T-helper 1 cell treated with Interleukin-12 subunit alpha and Interleukin-12 subunit beta and Interleukin-4 antibody, amounts not matched to agents 30 ng/mL and 1 ng/mL, for 36 hours (primary cell): ENCODE data around the gene MTG1. TPM values are rescaled to one million over a fixed set of nuclear protein-coding genes. Genes with fewer than 3 reads are reported as not detected.

Experiments
- intact Hi-C: fragments of 100-400 bp; cut with micrococcal nuclease; formaldehyde crosslinking; loops from one replicate; pipeline ENCODE4 v1.15.1; 2024
- total RNA-seq: library from RNA; stranded (reverse); gene quantifications from 2 replicates; pipeline ENCODE4 v1.2.3, GENCODE V29; 2022

MTG1 gene
- total RNA-seq, result 51.7 and 56.0 TPM in 2 replicates

- intact Hi-C loops, result loop anchor here (1.0 to 5.0 kb wide), 6 partner anchors 15 to 1062 kb away; partner anchors contain the start of genes ECHS1, FUOM, LRRC27 and PAOX
Observed at GRCh38 chr10:133394064-133394663, at the start of gene MTG1. MTG1 (plus strand) TSS chr10:133394157; CDS start chr10:133394221, 64 bp downstream.

GRCh38 chr10:133344236-133344635, 49.7 kb upstream of the MTG1 start:
- intact Hi-C loops, result no loop called here

DNA sequence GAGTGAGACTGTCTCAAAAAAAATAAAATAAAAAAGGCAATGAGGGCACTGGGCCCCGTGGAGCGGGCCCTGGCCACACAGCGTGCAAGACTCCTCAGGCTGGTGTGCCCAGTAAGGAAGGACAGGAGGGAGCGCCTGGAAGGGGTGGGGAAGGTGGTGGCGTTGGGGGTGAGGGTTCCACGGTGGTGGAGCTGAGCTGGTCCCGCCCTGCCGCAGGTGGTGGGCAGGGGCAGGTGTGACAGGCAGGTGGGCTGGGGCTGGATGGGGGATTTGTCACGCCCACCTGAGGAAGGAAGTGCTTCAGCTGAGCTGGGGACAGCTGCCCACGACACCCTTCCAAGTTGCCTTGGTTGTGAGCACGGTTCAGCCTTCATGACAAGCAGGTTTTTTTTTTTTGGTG, 47.5 kb upstream of the MTG1 start:
- intact Hi-C loops, result no loop called here

- intact Hi-C loops, result no loop called here
Observed at GRCh38 chr10:133347710-133348517, 46.0 kb upstream of the MTG1 start.

DNA sequence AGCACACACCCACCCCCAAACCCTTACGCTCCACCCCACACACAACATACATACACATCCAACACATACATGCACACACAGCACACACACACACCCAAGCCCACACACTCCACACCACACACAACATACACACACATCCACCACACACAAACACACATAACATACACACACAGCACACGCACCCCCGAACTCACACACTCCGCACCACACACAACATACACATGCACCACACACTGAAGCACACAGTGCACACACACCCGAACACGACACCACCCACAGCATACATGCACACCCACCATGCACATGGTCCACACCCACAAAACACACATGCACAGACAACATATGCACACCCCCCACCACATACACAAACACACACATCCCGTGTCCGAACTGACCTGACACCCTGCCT, 44.8 kb upstream of the MTG1 start:
- intact Hi-C loops, result no loop called here

GRCh38 chr10:133349577-133350011, 44.4 kb upstream of the MTG1 start:
- intact Hi-C loops, result no loop called here

DNA sequence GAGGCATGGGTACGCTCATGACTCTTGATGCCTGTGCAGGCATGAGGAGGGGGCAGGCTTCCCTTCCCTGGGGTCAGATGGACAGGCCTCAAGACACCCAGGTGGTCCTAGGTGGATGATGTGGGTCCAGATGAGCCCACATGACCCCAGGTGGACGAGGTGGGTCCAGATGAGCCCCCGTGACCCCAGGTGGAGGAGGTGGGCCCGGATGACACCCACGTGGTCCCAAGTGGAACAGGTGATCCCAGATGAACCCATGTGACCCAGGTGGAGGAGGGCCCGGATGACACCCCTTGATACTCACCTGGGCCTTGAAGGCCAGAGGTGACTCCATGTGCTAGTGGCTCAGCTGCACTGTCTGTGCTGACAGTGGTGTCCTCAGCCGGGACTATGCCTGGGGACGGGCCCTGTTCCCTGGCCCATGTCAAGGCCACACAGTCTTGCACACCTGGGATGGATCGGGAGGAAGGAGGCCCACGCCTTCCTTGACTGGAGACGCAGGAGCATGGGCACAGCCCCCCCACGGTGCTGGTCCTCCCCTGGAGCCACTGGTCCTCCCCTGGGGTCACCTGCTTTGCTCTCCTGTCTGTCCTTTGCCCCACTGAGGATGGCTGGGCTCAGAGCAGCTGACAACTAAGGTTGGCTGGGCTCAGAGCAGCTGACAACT, 43.5 kb upstream of the MTG1 start:
- intact Hi-C loops, result no loop called here

DNA sequence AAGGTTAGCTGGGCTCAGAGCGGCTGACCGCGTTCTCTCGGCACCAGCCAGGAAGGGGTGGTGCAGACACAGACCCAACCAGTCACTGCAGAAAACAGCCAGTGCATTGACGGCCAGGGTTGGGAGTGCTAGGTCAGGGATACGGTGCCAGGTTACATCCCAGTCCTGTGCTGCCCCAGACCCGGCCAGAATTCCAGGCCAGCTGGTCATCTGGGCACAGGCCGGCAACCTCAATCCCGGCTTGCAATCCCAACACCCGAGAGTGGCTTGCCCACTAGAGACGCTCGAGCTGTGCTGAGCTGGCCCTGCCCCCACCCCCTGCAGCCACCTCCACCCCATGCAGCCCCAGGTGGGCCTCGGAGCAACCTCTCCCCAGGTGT, 43.0 kb upstream of the MTG1 start:
- intact Hi-C loops, result no loop called here

GRCh38 chr10:133351408-133352318, 42.3 kb upstream of the MTG1 start:
- intact Hi-C loops, result no loop called here

DNA sequence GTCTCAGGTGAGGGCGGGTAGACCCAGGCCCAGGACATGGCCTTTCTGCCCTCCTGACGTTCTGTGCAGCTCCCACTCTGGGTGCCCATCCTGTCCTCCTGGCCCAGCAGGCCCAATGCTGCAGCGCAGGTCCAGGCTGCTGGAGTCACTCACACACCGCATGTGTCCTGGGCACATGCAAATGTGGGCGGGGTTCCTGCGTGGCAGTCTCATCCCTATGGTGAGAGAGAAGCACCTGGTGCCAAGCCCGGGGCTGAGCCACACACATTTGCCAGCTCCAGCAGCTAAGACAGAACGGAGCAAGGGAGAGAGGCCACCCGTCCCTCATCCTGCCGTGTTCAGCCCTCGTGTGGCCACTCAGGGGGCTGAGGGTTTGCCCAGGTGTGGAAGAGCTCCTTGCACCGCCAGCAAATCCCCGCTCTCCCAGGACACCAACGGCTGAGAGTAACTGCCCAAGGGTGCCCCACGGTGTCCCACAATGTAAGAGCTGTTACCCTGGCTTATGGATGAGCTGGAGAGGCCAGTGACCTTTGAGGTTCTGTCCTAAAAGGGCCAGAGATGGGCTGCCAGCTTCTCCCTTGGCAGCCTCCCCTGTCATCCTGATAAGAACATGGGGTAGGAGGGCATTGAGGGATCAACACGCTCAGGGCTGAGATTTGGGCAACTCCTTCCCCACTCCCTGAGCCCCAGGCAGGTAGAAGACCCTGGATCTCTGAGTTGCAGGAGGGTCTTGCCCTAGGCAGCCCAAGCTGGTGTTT, 40.6 kb upstream of the MTG1 start:
- intact Hi-C loops, result no loop called here

DNA sequence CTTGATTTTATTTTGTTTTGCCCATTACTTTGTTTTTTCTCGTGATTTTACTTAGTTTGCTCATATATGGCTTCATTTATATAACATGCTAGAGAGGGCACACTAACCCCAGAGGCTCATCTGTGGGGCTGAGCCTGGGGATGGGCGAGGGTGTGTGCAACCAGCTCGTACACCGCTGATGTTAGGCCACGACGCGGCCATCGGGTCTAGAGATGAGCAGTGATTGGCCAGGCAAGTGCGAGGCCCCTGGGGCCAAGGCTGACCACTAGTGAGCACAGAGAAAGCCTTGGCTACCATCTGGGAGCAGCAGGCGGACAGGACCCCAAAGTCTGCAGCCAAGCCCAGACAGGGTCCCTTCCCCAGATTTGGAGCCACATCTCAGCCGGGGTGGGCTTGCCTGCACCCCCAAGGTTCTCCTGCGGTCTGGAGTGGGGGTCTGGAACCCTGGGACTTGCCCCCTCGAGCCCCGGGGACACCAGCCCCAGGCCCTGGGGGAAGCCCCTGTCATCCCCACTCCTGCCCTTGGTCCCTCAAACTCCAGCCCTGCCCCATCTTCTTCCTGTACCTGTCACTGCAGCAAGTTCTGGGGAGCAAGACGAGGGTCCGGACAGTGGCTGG, 39.9 kb upstream of the MTG1 start:
- intact Hi-C loops, result no loop called here

- intact Hi-C loops, result loop anchor here (5.0 kb wide), 1 partner anchor 1167 kb away; the partner anchor contains the start of gene DPYSL4
Observed at GRCh38 chr10:133354672-133355240, 39.2 kb upstream of the MTG1 start.

GRCh38 chr10:133355266-133355665, 38.7 kb upstream of the MTG1 start:
- intact Hi-C loops, result loop anchor here (5.0 kb wide), 1 partner anchor 1168 kb away; the partner anchor contains the start of gene DPYSL4

- intact Hi-C loops, result loop anchor here (5.0 kb wide), 1 partner anchor 1169 kb away; the partner anchor contains the start of gene DPYSL4
Observed at GRCh38 chr10:133355991-133356390, 38.0 kb upstream of the MTG1 start.

DNA sequence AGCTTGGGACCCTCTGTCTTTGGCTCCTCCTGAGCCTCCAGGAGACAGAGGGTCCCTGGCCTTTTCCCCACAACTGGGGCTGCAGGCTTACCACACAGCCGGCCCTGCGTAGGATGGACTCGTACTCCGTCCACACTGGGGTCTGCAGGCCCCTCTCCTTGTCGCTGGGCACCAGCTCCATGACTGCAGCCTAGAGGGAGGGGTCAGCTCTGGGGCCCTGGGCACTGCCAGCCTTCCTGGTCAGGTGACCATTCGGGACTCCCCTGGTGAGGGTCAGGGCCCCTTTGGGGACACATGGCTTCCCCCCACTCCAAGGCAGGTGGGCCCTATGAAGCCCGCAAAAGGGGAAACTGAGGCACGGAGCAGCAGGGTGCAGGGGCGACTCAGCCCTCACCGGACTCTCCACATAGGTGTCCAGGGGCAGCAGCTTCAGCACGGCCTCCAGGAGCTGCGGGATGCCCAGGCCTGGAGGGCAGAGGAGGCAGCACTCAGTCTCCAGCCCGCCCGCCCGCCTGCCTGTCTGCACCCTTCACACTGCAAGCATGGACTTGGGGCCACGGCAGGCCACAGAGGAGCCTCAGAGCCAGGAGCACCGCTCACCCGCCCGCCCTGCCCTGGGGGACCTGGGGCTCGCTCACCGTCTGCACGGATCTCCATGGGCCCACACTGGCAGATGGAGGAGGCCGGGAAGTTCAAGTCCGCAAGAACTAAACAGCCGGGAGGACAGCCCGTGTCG, 37.2 kb upstream of the MTG1 start:
- intact Hi-C loops, result loop anchor here (1.0 to 5.0 kb wide), 3 partner anchors 20 to 1169 kb away; partner anchors contain the start of genes CALY and DPYSL4

GRCh38 chr10:133357285-133358161, 36.4 kb upstream of the MTG1 start, which contains the start of gene FUOM:
FUOM (minus strand) TSS chr10:133358019; CDS start chr10:133358007, 12 bp downstream.
- intact Hi-C loops, result loop anchor here (1.0 to 5.0 kb wide), 9 partner anchors 16 to 1170 kb away; partner anchors contain the start of genes CALY, DPYSL4, ECHS1 and MTG1
